HG02623 (cell line): ENCODE measurements around the gene GNA15.

Experiments
- ATAC-seq: cut with Tn5 transposase; IDR thresholded peaks from one replicate; pipeline ENCODE4 v1.9.1; 2021; ENCODE audit warnings: moderate library complexity; ENCODE audit not compliant: unreplicated experiment

The GNA15 gene

DNA sequence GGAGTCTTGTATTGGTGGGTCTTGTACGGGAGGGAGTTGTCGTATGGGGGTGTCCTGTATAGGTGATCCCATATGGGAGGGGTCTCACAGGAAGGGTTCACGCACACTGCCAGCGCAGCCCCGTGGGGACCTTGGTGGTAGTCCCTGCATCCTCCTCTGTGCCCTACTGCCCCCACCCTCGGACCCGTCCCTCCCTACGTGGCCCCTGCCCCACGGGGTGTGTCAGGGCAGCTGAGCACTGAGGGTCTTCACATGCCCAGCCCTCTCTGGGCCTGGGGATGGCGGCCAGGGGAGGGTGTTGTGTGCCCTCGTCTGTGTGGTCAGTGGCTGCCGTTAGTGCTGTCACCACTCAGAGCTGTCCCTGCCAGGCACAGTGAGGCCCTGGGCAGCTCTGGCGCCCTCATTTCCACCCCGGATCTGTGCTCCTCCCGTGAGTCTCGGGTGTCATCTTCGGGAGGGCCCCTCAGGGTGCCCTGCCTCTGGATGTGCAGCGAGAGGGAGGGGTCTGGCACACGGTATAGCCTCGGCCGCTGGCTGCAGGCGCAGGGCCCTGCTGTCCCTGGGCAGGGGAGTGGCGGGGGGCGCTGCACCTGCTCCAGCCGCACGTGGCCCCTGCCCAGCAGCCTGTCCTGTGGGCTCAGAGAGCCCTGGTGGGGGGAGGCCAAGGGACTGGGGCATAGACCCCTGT, 16.0 kb upstream of the GNA15 start:
- no peak for ATAC-seq

DNA sequence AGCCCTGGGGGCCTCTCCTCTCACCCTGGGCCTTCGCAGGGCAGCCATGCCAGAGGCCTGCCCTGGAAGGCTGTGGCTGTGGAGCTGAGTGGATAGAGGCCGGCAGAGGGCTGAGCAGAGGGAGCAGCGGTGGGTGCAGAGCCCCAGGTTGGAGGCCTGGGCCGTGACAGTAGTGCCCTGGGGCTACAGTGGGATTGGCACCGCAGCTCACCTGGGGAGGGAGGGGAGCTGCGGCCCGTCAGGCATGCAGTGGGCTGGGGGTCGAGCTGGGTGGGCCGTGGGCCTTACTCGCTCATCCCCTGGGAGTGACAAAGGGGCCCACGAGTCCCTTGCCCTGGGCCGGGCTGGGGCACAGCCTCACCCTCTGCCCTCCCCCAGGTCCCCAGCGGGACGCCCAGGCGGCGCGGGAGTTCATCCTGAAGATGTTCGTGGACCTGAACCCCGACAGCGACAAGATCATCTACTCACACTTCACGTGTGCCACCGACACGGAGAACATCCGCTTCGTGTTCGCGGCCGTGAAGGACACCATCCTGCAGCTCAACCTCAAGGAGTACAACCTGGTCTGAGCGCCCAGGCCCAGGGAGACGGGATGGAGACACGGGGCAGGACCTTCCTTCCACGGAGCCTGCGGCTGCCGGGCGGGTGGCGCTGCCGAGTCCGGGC, 15.1 kb upstream of the GNA15 start:
- no peak for ATAC-seq

DNA sequence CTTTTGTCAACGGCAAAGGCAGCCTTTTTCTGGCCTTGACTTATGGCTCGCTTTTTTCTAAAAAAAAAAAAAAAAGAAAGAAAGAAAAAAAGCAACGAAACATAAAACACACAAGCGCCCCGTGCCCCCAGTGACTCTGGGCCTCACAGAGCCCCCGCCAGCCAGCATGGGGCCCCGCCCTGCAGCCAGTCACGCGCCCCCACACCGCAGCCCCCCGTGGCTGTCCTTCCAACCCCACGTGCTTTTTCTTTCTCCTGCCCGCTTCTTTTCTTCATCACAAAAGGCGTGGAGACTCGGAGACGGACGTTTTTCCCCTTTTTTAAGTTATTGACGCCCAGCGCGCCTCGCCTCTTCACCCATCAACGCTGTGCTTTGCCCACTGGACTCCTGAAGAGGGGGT, 14.4 kb upstream of the GNA15 start:
- ATAC-seq: no peak

DNA sequence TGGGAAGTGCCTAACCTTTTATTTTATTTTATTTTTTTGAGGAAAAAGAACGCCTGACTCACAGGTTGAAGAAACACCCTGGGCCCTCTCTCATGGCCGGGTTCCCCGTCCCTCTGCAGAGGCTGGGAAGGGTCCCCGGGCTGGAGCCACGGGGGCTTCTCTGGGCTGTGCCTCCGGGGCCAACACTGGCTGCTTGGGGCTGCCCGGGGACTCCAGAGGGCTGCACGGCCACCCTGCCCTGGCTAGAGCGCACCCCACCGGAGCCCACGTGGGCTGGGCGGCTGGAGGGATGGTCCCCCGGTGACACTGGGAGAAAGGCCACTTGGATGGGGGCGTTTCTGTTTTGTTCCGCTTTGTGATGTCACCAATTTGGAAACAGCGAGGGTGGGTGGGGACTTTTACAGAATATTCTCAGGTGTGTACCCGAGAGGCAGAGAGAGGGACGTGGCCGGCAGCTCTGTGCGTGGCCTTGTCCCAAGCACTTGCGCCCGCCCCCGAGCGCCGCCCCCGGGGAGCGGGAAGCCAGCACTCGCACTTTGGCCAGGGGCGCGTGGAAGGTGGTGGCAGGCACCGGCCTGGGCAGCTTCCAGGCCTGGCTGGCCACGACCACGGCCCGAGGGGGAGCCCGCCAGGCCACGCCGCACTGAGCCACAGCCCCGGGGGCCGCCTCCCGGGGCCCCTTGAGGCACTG, 13.9 kb upstream of the GNA15 start:
- ATAC-seq: no peak

DNA sequence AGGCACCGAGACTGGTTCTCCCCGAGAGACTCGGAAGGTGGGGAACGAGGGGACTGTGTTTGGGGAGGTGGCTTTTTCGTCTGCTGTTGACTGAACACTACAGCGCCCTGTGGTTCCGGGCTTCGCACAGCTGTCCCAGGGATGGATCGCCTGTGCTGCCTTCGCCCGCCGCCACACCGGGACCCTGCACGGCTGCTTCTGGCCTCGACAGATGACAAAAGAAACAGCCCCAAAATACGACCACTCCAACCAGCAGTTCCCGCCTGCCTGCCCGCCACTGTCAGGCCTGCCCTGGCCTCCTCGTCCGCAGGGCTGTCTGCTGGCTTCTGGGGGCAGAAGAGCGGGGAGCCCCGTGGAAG, 13.3 kb upstream of the GNA15 start:
- no peak for ATAC-seq

DNA sequence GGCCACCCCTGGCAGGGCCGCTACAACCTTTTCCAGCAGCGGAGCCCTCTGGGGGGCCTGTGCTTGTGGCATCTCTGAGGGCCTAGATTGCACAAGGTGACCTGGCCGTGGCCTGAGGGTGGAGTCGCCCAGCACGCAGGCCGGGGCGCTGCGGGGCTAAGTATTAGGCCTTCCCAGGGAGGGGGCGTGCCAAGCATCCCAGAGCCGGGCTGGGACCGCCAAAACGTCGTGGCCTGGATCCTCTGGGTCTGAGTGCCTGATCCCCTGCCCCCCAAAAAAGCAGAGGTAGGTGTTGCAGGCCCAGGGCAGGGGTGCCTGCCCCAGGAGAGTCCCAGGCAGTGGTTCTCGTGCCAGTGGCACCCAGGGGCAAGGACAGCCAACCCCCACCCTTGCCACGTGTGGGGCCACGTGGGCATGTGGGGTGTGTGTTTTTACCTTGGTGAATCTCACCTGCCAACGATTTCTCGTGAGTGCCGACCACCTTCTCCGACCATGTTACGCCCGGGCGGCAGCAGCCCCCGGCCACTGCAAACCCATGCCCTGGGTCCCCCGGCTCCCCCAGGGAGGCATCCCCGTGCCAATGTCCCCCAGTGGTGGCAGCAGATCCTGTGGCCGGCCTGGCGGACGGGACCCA, 12.6 kb upstream of the GNA15 start:
- ATAC-seq: no peak

DNA sequence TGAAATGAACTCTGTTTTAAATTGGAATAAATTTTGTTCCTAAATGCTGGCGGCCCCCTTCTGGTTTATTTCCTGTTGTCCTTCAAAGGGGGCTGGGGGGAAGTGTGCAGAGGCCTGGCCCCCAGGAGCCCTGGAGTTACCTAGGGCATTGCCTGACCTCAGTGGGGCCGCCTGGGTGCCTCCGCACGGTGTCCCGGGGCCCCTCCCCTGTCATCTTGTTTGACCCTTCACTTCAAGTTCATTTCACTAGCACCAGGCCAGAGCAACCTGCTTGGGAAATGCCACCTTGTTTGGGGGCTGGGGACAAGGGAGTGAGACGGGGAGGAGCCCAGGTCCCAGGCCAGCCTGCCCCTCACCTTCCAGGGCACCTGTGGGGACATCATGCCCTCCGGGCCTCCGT, 11.9 kb upstream of the GNA15 start:
- ATAC-seq: no peak

DNA sequence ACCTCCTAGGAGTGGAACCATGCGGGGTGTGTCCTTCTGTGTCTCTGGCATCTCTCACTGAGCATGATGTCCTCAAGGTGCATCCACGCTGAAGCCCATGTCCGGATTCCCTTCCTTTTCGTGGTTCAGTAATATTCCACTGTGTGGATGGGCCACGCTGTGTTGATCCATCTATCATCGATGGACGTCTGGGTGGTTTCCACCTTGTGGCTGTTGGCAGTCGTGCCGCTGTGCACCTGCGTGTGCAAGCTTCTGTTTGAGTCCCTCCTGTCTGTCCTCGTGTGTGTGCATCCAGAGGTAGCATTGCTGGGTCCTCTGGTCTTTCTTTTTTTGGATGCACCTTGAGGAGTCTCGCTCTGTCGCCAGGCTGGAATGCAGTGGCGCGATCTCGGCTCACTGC, 11.2 kb upstream of the GNA15 start:
- no peak for ATAC-seq

DNA sequence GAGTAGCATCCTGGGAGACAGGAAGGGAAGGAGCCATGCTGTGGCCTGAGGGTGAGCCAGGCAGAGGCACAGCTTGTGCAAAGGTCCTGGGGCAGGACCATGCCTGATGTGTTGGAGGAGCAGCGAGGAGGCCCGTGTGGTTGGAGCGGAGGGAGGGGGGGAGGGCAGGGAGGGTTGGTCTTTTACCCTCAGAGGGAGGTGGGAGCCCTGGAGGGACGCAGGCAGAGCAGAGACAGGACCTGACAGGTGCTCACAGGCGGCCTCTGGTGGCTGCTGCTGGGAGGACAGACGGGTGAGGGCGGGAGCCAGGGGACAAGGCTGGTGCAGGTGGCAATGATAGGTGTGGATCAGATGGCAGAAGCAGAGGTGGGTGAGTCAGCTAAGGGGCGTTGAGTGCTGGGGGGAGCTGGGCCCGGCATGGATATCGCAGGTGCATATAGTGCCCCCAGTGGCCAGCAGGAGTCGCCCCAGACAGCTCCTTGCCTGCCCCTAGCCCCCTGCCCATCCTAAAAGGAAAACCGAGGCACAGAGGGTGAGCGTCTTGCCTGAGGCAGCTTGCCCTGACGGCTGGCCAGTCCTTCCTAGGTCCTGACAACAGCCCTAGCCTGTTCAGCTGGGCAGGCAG, 9.8 kb upstream of the GNA15 start:
- no peak for ATAC-seq

DNA sequence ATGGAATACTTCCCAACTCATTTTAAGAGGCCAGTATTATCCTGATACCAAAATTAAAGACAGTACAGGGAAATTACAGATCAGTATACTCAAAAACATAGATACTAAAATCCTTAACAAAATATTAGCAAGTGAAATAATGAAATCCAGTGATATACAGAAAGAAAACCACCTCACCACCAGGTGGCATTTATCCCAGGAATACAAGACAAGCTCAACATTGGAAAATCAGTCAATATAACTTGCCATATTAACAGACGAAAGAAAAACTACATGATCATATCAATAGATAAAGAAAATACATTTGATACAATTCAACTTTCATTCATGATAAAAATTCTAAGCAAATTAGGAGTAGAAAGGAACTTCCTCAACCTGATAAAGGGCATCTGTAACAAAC, 6.7 kb upstream of the GNA15 start:
- ATAC-seq: no peak

DNA sequence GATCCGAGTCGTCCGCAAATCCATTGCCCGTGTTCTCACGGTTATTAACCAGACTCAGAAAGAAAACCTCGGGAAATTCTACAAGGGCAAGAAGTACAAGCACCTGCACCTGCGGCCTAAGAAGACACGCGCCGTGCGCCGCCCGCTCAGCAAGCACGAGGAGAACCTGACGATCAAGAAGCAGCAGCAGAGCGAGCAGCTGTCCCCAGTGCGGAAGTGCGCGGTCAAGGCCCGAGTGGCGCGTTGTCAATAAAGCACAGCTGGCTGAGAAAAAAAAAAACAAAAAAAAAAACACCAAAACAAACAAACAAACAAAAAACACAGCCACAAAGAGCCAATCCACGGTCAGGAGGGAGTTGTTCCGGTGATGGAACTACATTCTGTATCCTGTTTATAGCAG, 4.7 kb upstream of the GNA15 start:
- no peak for ATAC-seq

DNA sequence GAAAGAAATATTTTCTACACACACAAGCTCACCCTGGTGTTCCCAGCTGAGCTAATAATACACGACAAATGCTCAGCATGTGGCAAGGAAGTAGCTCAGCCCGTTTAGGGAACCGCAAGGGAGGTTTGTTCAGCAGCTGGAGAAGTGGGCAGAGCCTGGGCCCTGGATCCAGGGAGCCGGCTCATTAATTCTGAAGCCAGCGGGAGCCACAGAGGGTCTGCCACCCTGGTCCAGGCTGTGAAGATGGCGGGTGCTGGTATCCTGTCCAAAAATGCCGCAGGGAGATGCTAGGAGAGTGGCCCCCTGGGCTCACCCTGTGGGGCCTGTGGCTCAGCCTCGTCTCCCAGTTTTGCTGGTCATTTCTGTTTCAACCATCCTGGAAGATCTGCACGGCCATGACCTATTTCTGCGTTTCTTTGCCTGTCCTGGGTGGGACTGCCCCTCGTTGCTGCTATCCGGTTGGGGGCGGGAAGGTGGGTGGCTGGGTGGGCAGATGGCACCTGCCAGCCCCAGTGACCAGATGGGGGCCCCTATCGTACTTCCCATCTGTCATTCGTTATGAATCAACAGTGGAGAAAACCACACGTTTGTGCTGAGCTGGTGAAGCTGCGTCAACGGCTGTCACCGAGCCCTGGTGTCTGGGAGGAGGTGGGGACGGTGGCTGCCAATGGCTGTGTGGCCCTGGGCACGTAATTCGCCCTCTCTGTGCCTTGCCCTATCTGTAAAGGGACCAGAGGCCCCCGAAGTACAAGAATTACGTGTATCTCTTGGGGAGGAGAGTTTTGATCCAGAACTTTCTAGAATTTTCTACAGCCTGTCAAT, 2.7 kb upstream of the GNA15 start:
- ATAC-seq: no peak

DNA sequence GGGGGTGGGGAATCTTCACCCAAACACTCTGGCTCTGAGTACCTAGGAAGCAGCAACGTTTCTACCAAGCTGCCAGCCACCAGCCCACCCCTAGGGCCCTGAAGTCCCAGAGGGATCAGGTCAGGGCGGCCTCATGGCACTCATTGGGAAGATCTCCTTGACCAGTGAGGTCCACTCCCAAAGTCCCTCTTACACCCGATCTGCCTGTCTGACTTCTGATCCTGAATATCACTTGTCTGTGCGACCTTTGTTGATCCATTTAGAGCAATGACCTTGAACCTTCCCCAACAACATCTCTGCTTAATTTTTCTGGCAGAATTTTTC, 2.1 kb upstream of the GNA15 start:
- no peak for ATAC-seq

DNA sequence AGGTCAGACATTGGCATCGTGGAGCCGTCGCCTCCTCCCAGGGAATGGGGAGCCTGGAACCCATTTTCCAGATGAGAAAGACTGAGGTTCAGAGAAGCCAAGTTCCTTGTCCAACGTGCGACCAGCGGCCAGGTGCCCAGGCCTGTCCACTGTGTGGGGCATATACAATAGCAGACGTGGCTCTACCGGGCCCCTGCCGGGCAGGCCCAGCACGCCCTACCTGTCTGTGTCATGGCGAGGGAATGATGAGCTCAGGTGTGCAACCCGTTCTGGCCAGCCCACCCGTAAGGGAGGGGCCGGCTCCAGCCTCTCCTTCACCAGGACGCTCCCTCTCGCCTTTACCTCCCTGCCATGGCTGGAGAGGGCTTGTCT, 837 bp downstream of the GNA15 start:
- ATAC-seq: no peak

DNA sequence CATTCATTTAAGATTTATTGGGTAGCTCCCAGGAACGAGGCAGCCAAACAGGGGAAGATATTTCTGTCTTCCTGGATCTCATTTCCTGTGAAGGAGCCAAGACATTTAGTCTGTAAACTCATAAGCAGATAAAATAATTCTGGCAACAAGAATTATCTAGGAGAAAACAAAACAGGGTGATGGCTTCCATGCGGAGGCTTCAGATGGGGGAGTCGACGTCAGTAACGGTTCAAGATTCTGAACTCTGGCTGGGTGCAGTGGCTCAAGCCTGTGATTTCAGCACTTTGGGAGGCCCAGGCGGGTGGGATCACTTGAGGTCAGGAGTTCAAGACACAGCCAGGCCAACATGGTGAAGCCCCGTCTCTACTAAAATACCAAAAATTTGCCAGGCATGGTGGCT, 1.3 kb downstream of the GNA15 start:
- ATAC-seq: no peak

DNA sequence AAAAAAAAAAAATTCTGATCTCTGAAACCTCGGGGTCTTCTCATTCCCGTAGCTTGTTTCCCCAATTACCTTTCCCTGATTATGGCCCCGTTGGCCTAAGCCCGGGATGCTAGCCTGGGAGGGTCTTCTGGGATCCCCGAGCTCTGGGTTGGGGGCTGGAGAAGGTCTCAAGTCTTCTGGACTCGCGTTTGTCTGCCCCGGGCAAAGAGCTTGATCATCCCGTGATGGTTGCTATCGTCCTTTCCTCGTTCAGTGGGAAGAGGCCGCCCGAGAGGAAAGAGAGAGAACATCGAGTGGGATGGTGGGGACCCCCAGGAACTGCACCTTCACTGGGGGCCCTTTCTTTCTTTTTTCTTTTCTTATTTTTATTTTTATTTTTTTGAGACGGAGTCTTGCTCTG, 2.4 kb downstream of the GNA15 start:
- ATAC-seq: no peak

DNA sequence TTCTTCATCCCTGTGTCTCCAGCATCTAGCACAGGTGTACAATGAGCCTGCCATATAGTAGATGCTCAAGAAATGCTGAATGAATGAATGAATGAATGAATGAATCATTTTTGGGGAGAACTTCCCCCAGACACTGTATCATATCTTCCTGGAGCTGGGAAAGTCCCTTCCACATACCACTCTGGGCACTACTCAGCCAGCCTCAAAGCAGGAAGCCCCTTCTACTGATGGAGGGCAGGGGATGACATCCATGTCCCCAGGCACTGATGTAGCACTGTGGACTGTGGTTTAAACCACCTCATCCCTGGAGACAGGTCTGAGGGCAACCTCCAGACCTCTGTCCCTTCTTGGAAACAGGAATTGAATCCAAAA, 4.8 kb downstream of the GNA15 start:
- no peak for ATAC-seq

DNA sequence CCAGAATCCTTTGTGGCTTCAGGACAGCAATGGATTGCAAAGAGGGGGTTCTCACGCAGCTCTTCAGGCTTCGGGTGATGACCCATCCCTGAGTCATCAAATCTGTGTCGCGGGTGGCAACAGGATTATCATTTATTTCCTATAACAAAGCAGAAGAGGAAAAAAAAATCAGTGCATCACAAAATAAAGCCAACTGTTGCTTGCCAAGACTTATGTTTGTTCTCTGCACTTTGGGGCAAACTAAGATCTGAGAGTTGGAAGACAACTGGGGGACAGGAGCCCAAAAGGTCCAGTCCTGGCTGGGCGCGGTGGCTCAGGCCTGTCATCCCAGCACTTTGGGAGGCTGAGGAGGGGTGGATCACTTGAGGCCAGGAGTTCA, 6.4 kb downstream of the GNA15 start:
- ATAC-seq: no peak

DNA sequence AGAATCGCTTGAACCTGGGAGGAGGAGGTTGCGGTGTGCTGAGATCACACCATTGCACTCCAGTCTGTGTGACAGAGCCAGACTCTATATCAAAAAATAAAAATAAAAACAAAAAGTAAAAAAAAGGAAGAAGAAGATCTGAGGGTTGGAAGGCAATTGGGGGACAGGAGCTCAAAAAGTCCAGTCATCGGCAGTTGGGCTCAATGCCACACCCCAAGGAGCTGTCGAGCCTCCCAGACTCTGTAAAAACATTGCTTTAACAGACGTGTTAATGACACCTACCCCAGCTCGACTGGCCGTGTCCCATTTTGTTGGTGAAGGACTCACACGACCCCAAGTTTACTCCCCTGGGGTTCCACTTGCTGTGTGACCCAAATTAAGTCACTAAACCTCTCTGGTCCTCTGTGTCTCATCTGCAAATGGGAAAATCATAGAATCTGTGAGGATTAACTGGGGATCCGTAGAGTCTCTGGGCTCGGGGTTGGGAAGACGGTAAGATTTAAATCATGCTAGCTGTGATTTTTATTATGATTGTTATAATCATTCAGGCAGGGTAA, 7.0 kb downstream of the GNA15 start:
- ATAC-seq: no peak

DNA sequence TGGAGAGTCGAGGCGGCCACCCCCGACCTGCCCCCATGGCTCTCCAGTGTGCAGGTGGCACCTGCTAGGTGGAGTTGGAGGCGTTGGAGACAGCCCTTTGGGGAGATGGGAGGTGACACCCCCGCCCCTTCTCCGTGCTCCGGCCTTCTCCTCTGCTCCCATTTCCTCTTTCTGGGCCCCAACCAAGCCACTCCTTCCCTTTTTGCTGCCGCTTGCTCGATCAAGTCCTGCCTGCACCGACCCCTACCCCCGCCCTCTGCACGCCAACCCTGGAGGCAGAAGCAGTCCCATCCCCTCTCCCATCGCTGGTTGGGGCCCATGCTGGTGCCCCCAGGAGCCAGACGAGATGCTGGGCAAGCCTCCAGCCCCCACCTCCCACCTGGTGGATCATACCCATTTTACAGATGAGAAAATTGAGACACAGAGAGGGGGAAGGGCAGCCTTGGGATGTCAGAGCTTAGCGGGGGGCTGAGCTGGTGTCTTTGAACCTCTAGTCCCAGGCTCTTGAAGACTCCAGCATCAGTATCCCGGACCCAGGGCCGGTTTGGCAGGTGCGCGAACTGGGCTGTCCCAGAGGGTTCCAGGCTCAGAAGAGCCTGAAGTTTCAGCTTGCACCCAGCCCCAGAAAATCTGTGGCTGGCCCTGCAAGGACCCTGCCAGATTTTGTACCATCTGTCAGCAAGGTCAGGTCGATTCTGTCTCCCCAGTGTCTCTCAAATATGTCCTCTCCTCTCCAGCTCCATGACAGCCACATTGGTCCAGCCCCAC, 10.3 kb downstream of the GNA15 start:
- ATAC-seq: no peak
